GM08714 (cell line): Measurements from ENCODE around the gene XXYLT1.

Source experiments
- H3K4me3 ChIP-seq: fragments of 200-500 bp; sonication (Bioruptor generic); 2 replicates; pipeline ENCODE4 v1.5.1; 2014; ENCODE audit warnings: mild to moderate bottlenecking, low read length, inconsistent platforms
- ZNF274 ChIP-seq: IDR thresholded peaks from 2 replicates; pipeline ENCODE4 v1.6.1; 2012; ENCODE audit warnings: mild to moderate bottlenecking, low read depth, low read length

XXYLT1 gene

DNA sequence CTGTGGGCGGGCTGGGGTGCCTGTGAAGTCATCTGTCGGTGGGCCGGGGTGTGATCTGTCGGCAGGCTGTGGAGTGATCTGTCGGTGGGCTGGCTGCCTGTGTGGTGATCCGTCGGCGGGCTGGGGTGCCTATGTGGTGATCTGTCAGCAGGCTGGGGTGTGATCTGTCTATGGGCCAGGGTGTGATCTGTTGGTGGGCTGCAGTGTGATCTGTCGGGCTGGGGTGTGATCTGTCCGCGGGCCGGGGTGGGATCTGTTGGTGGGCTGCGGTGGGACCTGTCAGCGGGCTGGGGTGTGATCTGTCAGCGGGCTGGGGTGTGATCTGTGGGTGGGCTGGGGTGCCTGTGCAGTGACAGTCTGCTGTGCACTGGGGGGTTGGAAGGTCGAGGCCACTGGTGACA, 204.5 kb downstream of the XXYLT1 start:
- TF ChIP-seq ZNF274, result no peak
- H3K4me3 ChIP-seq, result no peak overlapping the region

DNA sequence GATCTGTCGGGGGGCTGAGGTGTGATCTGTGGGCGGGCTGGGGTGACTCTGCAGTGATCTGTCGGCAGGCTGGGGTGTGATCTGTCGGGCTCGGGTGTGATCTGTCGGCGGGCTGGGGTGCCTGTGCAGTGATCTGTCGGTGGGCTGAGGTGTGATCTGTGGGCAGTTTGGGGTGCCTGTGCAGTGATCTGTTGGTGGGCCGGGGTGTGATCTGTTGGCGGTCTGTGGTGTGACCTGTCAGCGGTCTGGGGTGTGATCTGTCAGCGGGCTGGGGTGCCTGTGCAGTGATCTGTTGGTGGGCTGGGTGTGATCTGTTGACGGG, 205.1 kb downstream of the XXYLT1 start:
- TF ChIP-seq ZNF274, result no peak
- H3K4me3 ChIP-seq, result no peak overlapping the region

DNA sequence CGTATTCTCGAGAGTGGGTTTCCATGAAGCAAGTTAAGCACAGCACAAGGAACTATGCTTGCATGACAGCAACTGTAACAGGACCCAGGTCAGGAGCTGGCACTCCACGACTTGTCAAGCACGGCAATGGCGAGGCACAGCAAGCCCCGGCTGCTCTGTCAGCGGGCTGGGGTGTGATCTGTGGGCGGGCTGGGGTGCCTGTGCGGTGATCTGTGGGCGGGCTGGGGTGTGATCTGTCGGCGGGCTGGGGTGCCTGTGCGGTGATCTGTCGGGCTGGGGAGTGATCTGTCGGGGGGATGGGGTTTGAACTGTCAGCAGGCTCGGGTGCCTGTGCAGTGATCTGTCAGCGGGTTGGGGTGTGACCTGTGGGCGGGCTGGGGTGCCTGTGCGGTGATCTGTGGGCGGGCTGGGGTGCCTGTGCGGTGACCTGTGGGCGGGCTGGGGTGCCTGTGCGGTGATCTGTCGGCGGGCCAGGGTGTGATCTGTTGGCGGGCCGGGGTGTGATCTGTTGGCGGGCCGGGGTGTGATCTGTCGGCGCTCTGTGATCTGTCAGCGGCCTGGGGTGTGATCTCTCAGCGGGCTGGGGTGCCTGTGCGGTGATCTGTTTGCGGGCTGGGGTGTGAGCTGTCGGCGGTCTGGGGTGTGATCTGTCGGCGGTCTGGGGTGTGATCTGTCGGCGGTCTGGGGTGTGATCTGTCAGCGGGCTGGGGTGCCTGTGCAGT, 205.7 kb downstream of the XXYLT1 start:
- no peak overlapping the region for H3K4me3 ChIP-seq
- TF ChIP-seq ZNF274, result no peak

DNA sequence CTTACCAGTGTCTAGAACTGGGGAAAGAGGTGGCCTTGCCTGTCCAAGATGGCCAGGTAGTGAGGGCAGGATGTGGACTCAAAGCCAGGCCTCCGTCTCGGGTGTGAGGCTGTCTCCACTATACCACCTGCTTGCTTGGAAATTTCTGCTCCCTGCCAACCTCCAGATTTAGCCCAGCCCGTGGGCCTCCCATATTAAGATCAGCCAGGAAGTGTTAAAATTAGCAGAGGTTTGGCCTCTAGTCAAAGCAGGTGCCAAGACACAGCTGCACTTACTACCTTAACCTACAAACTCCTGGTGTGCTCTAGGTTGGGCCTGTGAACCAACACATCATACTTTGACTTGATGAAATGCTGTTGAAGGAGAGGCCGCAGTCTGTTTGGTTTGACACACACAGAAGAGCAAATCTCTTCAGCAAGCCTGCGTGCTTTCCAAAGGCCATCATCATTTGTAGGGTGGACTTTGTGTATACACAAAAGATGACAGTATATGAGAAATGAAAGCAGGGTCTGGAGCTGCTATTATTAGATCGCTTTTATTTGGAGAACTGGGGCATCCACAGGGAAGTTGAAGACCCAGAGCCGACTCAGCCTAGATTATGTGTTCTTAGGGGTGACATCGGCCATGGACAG, 206.5 kb downstream of the XXYLT1 start:
- no peak for TF ChIP-seq ZNF274

DNA sequence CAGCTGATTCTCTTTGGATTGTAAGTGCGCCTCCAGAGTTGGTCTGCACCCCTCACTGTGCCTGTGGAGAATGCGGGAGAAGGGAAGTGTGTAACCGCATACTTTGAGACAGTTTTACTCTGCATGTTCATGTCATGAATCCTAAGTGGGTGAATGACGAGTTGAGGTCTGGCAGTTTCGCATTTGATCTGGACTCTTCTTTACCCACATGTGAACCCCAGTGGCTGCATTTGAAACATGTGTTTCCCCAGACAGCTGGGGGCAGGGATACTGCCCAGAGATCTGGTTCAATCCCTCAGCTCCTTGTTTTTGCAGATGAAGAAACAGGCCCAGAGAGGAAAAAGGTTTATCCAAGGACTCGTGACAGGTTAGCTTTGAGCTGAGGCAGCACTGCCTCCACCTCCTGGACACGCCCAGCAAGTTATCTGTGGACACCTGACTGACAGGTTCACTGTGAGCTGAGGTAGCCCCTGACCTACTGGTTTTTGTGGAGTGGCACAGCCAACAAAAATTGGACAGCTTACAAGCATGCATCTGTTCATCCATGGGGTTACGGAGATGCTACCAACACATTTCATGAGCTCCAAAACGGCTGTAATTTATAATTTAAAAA, 207.3 kb downstream of the XXYLT1 start:
- no peak overlapping the region for H3K4me3 ChIP-seq
- TF ChIP-seq ZNF274, result no peak

More for the DNA sequence above, 206.5 kb downstream of the XXYLT1 start:
- H3K4me3 ChIP-seq, result no peak overlapping the region; the same call in 1 of the 2 replicates

DNA sequence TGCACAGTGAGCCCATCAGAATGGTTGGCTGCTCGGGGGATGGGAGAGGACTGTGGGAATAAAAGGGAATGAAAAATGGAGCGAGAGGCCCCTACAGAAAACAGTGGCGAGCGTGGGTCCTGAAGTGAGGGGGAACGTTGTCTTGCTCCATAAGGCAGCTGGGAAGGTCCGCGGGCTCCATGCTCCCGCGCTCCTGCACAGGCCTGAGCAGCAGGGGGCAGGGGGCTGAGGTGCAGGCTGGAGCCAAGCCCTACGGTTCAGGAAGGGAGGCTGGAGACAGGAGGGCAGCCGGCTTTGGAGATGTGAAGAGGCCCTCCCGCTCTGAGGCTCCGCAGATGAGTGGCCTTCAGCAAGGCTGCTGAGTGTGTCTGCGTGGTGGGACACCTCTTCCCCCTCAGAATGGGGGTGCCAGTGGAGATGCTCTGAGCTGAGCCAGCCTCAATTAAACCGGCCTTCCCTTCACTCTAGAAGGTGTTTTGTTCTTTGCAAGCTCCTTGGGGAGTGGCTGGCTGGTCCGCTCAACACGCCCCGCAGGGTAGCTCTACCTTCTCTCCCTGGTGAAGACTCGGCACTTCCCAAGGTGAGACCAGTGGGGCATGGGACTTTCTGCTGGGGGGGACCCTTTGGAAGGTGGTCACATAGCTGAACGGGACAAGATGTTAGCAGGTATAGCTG, 208.0 kb downstream of the XXYLT1 start:
- no peak overlapping the region for H3K4me3 ChIP-seq
- no peak for TF ChIP-seq ZNF274

DNA sequence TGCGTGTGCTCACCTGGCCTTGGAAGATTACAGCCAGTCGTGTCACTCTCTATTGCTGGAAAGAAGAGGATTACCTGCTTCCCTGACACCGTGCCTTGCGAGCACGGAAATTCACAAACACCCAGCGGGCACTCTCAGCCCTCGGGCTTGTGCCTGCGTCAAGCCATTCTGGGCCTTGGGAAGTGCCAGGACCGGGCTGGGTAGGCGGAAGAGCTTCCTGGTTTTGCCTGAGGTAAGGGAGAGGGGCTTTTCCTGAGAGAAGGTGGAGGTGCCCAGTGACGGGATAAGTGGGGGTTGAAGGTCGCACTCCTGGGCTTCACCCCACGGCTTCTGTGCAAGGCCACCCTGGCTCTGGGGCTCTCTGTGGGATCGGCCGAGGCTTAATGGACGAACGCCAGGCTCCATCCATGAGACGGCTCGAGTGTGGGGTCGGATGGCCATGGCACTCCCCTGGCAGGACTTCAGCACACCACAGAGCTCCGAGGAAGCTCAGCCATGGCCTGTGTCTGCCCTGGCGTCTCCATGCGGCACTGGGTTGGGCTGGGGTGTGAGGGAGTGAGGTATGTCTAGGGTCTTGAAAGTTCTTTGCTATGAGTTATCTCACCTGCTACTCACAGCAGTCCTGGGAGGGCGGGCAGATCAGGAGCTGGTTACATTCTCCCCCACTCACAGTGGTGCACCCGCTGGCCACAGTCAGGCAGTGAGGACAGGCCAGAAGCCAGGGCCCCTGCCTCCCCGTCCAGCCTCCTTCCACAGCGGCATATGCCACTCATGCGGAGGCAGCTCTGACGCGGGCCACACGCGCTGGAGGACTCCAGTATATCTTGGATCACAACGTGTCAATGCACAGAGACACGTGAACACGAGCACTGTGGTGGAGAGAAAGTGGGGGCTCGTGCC, 209.0 kb downstream of the XXYLT1 start:
- H3K4me3 ChIP-seq, result no peak overlapping the region
- TF ChIP-seq ZNF274, result no peak

DNA sequence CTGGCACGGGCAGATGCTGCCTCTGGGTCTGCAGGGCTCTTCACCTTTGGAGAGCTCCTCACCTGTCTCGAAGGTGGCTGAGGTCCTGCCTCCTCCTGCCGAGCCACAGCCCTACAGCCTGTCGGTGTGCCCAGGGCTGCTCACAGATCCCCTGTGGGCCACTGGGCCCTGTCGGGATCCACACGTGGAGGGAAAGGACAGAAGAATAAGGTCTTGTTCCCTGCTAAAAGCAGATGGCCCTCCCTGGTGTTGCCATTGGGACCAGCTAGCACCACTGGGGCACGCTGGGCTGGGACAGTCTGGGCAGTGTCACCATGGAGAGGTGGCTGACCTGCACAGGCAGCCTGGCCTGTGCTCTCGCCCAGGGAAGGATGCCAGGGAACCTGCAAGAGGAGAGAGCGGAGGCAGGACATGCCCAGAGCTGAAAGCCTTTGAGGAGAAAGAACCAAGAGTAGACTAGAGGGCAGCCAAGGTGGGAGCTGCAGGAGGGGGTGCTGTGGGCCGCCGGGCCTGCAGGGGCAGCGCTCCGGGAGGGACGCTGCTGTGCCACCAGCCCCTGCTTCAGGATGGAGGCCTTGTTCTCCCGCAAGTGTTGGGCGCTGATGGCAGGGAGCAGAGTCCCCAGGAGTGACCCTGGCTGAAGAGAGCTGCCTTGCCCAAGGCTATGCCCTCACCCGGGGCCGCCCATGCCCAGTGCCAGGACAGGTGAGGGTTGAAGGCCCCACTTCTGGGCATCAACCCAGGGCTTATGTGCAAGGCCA, 210.2 kb downstream of the XXYLT1 start:
- no peak overlapping the region for H3K4me3 ChIP-seq
- TF ChIP-seq ZNF274, result no peak

DNA sequence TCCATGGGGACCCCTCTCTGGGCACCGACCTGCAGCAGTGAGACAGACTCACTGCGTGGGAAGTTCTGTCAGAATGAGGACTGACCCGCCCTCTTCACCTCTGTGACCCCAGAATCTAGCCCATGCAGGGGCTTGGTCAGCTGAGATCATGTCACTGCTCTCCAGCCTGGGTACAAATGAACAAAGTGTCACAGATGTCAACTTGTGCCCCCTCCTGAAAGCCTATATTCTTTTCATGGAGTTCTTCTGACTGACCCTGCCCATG, 210.8 kb downstream of the XXYLT1 start:
- H3K4me3 ChIP-seq, result no peak overlapping the region
- no peak for TF ChIP-seq ZNF274

DNA sequence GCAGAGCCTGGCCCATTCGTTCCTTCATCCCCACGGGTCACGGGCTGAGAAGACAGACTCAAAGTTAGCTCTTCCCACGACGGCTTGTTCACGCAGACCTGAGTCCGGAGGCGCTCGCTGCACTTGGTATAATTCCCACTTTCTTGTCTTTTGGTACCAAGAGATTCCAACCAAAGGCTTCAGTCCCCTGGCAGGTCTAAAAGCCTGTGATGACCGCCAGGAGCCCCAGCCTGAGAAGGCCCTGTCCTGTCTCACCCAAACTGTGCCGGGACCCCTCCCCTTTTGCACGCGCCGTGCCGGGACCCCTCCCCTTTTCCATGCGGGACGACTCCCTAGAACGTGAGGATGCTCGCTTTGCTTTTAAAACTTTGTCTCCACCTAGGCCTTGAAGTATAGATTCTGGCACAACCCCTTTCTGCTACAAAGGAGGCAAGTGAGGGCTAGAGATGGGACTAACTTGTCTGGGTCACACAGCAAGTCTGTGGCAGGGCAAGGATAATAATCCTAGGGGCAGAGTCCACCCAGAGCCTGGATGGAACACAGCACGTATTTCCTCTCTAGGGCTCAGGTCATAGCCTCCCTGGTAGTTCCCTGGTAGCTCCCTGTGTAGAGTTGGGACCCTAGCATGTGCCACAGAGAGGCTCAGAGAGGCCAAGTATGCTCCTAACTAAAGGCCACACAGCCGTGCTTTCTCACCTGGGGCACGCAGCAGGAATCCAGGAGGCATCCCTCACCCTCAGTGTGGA, 211.3 kb downstream of the XXYLT1 start:
- no peak for TF ChIP-seq ZNF274
- H3K4me3 ChIP-seq, result no peak overlapping the region

DNA sequence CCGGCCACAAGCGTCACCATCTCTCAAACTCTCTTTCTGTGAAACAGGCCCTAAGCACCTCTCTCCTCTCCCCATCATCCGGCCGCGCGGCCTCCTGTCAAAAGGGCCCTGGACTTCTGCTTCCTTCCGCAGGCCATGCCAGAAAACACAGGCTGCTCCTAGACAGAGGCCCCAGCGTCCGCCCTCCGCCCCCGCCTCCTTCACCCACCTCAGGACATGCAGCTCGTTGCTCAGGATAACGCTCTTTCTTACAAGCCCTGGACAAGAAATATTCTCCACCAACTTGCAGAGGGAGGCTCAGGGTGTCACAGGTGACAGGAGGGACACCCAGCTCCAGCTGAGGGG, 212.0 kb downstream of the XXYLT1 start:
- TF ChIP-seq ZNF274, result no peak
- H3K4me3 ChIP-seq, result no peak overlapping the region

DNA sequence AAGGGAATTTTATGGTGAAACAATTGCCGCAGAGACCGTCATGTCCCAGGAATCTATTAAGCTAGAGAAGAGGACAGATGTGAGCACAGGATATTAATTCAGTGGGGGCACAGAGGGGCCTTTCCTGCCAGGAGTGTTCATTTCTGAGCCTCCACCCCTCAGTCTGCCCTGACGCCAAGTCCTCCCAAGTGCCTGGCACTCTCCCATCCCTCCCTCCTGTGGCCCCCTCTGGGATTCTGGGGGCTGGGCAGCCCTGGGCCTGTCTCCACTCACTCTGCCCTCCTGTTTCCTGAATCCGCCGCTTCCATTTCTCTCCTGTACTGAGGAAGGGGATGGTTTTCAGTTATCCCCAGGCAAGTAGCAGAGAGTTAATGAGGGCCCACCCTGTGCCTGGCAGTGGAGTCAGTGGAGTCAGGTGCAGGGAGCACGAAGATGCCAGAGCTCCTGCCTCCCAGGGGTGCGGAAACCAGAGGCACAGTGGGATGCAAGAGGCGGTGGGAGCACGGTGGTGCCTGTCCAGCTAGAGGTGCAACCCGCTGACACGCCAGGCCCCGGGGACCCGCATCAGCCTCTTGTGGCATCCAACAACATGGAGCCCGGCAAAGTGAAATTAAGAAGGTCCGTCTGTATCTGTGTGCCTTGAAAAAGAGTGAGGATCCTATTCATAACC, 212.5 kb downstream of the XXYLT1 start:
- TF ChIP-seq ZNF274, result no peak
- no peak overlapping the region for H3K4me3 ChIP-seq
